GM21619 (cell line): Measurements from ENCODE around the gene ZNF765.
"Not testable (repeated sequence)": the region's sequence is repeated elsewhere in the genome, so short reads cannot be mapped to it uniquely, and the experiment has no call there.

Experiments
- ATAC-seq: cut with Tn5 transposase; IDR thresholded peaks from one replicate; pipeline ENCODE4 v1.9.1; 2021; ENCODE audit not compliant: unreplicated experiment

ZNF765 gene

GRCh38 chr19:53420520-53421315, 25.8 kb downstream of the ZNF765 start:
- not testable (repeated sequence) for ATAC-seq

GRCh38 chr19:53422551-53422950, 27.6 kb downstream of the ZNF765 start:
- no peak for ATAC-seq

GRCh38 chr19:53423074-53423473, 28.1 kb downstream of the ZNF765 start:
- not testable (repeated sequence) for ATAC-seq

GRCh38 chr19:53423680-53424079, 28.7 kb downstream of the ZNF765 start:
- ATAC-seq, result not testable (repeated sequence)

GRCh38 chr19:53424968-53425597, 30.1 kb downstream of the ZNF765 start:
- ATAC-seq, result no peak

GRCh38 chr19:53431399-53432087, 36.6 kb downstream of the ZNF765 start, which contains the start of gene ZNF761:
Gene ZNF761 (plus strand): TSS chr19:53431984. CDS start chr19:53447269, 15,285 bp downstream.
- peak; percentile 95 for ATAC-seq

- peak; percentile 20 for ATAC-seq
These were observed 37.2 kb downstream of the ZNF765 start for GRCh38 chr19:53432088-53432661.

- not testable (repeated sequence) for ATAC-seq
These were observed 48.9 kb downstream of the ZNF765 start for GRCh38 chr19:53443809-53444208.

GRCh38 chr19:53447196-53447595, 52.2 kb downstream of the ZNF765 start:
- ATAC-seq, result not testable (repeated sequence)

GRCh38 chr19:53455828-53456227, 60.9 kb downstream of the ZNF765 start:
- ATAC-seq, result no peak

GRCh38 chr19:53460131-53460721, 65.3 kb downstream of the ZNF765 start:
- not testable (repeated sequence) for ATAC-seq

GRCh38 chr19:53461866-53462265, 66.9 kb downstream of the ZNF765 start:
- no peak for ATAC-seq

- no peak for ATAC-seq
These were observed 67.9 kb downstream of the ZNF765 start for GRCh38 chr19:53462861-53463260.

- ATAC-seq, result no peak
These were observed 68.3 kb downstream of the ZNF765 start for GRCh38 chr19:53463263-53463662.

GRCh38 chr19:53466726-53467484, 72.0 kb downstream of the ZNF765 start:
- ATAC-seq, result no peak

GRCh38 chr19:53467485-53468262, 72.7 kb downstream of the ZNF765 start, which contains the start of gene ZNF813:
Gene ZNF813 (plus strand): TSS chr19:53467733. CDS start chr19:53483823, 16,090 bp downstream.
- ATAC-seq, result peak; percentile 88

- not testable (repeated sequence) for ATAC-seq
These were observed 73.7 kb downstream of the ZNF765 start for GRCh38 chr19:53468628-53469027.

GRCh38 chr19:53471916-53472315, 77.0 kb downstream of the ZNF765 start:
- ATAC-seq, result no peak

GRCh38 chr19:53474832-53475231, 79.9 kb downstream of the ZNF765 start:
- not testable (repeated sequence) for ATAC-seq
